GM12892 (cell line): ENCODE measurements around the gene KDM2B.

ENCODE experiments used
- POLR2A ChIP-seq: IDR thresholded peaks from 2 replicates; pipeline ENCODE4 v1.6.1; 2011; ENCODE audit warnings: low read depth, low read length, control low read depth
- POLR2AphosphoS5 ChIP-seq: IDR thresholded peaks from 2 replicates; pipeline ENCODE4 v1.6.1; 2011; ENCODE audit warnings: low read depth, low read length, control low read depth
- TAF1 ChIP-seq: IDR thresholded peaks from 2 replicates; pipeline ENCODE4 v1.6.1; 2011; ENCODE audit warnings: low read depth, mild to moderate bottlenecking, control low read depth, low read length, borderline replicate concordance

DNA sequence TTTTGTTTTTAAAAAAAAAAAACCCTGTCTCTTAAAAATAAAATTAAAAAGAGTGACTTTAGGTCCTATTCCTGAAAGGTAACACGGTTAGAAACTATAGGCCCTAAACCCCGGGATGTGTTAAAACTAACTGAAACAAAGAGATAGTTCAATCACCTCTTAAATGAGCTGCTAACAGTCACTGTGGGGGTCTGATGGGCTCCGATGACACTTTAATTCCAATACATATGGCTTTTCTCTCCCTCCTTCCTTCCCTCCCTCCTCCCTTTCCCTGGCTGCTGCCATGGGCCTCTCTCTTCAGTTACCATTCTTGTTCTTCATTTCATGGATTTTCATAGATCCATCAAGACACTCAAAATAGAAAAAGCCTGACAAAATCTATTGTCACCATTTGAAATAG is 104.3 kb downstream of the KDM2B start:
- TF ChIP-seq TAF1 (no peak), POLR2A (no peak), POLR2AphosphoS5 (no peak)
